DND-41 (cell line): Measurements from ENCODE around the gene GRPEL1.

Experiments used
- ATAC-seq: fragments of 200-7000 bp; cut with Tn5 transposase; 3 replicates; pipeline ENCODE4 v1.9.1; 2021; ENCODE audit warnings: low read depth; ENCODE audit not compliant: insufficient read depth
- DNase-seq: peaks from one replicate; pipeline ENCODE4 v3.0.0-alpha.2; 2020
- H2AFZ ChIP-seq: 2 replicates; pipeline ENCODE4 v1.6.0; 2012; ENCODE audit warnings: low read depth, low read length
- H3K27ac ChIP-seq: 2 replicates; pipeline ENCODE4 v1.5.1; 2012; ENCODE audit warnings: low read length, inconsistent platforms
- H3K27me3 ChIP-seq: fragments of 200-600 bp; sonication (generic); 2 replicates; pipeline ENCODE4 v1.6.0; 2012; ENCODE audit warnings: low read length, mild to moderate bottlenecking, inconsistent platforms; ENCODE audit not compliant: insufficient read depth, poor library complexity
- H3K36me3 ChIP-seq: 2 replicates; pipeline ENCODE4 v1.5.1; 2012; ENCODE audit warnings: low read length, inconsistent platforms; ENCODE audit not compliant: insufficient read depth
- H3K4me1 ChIP-seq: 2 replicates; pipeline ENCODE4 v1.5.1; 2012; ENCODE audit warnings: mild to moderate bottlenecking, low read length; ENCODE audit not compliant: insufficient read depth
- H3K4me2 ChIP-seq: 2 replicates; pipeline ENCODE4 v1.6.0; 2012; ENCODE audit warnings: mild to moderate bottlenecking, moderate library complexity, low read length, inconsistent platforms; ENCODE audit not compliant: insufficient read depth
- H3K4me3 ChIP-seq, 2 experiments: fragments of 200-600 bp in 1 of 2; shearing (Covaris generic) in 1 of 2; 2 replicates each; pipeline ENCODE4 v1.5.1; 2012 to 2016; ENCODE audit warnings: inconsistent platforms in 2 of 2, low read length in 2 of 2, mild to moderate bottlenecking in 2 of 2, low read depth in 1 of 2, moderate library complexity in 1 of 2
- H3K79me2 ChIP-seq: 2 replicates; pipeline ENCODE4 v1.6.0; 2012; ENCODE audit warnings: low read length, inconsistent platforms; ENCODE audit not compliant: insufficient read depth
- H3K9ac ChIP-seq: 2 replicates; pipeline ENCODE4 v1.6.0; 2012; ENCODE audit warnings: low read depth, mild to moderate bottlenecking, inconsistent platforms, low read length, moderate library complexity
- H3K9me3 ChIP-seq: 2 replicates; pipeline ENCODE4 v1.5.1; 2012; ENCODE audit warnings: low read length, moderate library complexity, mild to moderate bottlenecking, inconsistent platforms; ENCODE audit not compliant: insufficient read depth, severe bottlenecking
- H4K20me1 ChIP-seq: 2 replicates; pipeline ENCODE4 v1.6.0; 2012; ENCODE audit warnings: low read length; ENCODE audit not compliant: insufficient read depth
- EZH2 ChIP-seq: IDR thresholded peaks from 3 replicates; pipeline ENCODE4 v1.6.1; 2012; ENCODE audit warnings: borderline replicate concordance, low read depth, mild to moderate bottlenecking, moderate library complexity, low read length, inconsistent platforms; ENCODE audit not compliant: severe bottlenecking
- TF ChIP-seq, protein P1 (sequence below): IDR thresholded peaks from 2 replicates; pipeline ENCODE4 v1.5.1; 2012; ENCODE audit warnings: borderline replicate concordance, low read length, moderate library complexity, mild to moderate bottlenecking; ENCODE audit not compliant: poor library complexity, severe bottlenecking; ENCODE audit errors: extremely low read depth

GRPEL1 gene

DNA sequence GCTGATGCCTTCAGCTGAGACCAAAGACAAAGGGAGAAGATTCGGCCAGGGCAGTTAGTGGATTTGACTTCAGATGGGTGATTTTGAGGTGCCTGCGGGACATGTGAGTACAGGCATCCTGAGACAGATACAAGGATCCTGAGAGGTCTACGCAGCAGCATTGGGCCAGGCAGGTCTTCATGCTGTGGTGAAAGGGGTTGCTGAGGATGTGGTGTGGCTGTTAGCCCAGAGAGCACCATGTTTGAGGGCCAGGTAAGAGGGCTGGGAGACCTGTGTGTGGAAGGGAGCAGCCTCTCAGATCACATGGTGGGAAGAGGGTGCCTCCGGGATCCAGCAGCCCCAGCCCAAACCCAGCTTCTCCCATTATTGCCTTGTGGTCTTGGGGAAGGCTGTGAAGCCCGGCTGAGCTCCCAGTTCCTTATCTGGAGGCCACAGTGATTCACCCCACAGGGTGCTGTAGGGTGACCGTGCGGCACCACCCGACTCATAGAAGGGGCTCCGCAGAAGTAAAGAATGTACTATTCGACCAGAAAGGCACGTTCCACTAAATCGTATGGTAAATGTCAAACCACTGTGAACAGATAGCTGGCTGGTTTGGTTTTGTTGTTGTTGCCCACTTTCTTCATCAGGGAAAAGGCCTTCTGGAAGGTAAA, 52.4 kb downstream of the GRPEL1 start:
- no peak overlapping the region for H2AFZ ChIP-seq
- H3K4me3 ChIP-seq: no peak overlapping the region
- DNase-seq (no peak), ATAC-seq (no peak)
- H3K4me2 ChIP-seq: no peak overlapping the region
- H3K79me2 ChIP-seq: no peaks in the 10 kb centered on the region
- H4K20me1 ChIP-seq: peaks cover 3% of the 10 kb centered on the region
- no peak overlapping the region for H3K9ac ChIP-seq
- no peak overlapping the region for H3K27ac ChIP-seq
- TF ChIP-seq EZH2: no peak
- TF ChIP-seq, protein P1, sequence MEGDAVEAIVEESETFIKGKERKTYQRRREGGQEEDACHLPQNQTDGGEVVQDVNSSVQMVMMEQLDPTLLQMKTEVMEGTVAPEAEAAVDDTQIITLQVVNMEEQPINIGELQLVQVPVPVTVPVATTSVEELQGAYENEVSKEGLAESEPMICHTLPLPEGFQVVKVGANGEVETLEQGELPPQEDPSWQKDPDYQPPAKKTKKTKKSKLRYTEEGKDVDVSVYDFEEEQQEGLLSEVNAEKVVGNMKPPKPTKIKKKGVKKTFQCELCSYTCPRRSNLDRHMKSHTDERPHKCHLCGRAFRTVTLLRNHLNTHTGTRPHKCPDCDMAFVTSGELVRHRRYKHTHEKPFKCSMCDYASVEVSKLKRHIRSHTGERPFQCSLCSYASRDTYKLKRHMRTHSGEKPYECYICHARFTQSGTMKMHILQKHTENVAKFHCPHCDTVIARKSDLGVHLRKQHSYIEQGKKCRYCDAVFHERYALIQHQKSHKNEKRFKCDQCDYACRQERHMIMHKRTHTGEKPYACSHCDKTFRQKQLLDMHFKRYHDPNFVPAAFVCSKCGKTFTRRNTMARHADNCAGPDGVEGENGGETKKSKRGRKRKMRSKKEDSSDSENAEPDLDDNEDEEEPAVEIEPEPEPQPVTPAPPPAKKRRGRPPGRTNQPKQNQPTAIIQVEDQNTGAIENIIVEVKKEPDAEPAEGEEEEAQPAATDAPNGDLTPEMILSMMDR: no peak
- peaks cover 89% of the 10 kb centered on the region for H3K36me3 ChIP-seq
- H3K4me1 ChIP-seq: no peaks in the 10 kb centered on the region
- H3K9me3 ChIP-seq: no peaks in the 10 kb centered on the region
- no peaks in the 10 kb centered on the region for H3K27me3 ChIP-seq

- Histone ChIP-seq H3K9me3 (no peaks in the 10 kb centered on the region), H3K9ac (no peak overlapping the region), H3K4me1 (no peaks in the 10 kb centered on the region), H2AFZ (no peak overlapping the region), H3K4me2 (no peak overlapping the region), H3K36me3 (peaks cover 85% of the 10 kb centered on the region), H4K20me1 (peaks cover 3% of the 10 kb centered on the region), H3K27ac (no peak overlapping the region), H3K4me3 (no peak overlapping the region), H3K27me3 (no peaks in the 10 kb centered on the region), H3K79me2 (no peaks in the 10 kb centered on the region)
- no peak for DNase-seq
- TF ChIP-seq, protein P1: no peak
- no peak for TF ChIP-seq EZH2
- no peak for ATAC-seq
Observed at GRCh38 chr4:7014815-7015214, 53.0 kb downstream of the GRPEL1 start.

DNA sequence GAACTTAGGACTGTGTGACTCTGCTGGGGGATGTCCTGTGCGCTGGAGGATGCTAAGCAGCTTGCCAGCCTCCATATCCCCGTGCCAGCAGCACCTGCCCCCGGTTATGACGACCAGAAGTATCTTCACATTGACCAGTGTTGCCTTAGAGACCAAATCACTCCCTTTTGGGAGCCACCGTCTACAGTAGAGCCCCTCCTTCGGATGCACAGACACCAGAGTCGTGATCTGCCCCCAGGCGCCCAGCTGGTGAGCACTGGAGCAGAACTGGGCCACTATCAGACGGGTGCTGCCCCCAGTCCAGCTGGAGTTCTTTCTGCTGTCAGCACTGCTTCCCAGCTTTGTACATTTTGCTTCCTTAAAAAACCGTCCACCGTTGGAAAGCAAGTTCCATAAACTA, 54.7 kb downstream of the GRPEL1 start:
- Histone ChIP-seq H3K27ac (no peak overlapping the region), H3K79me2 (no peaks in the 10 kb centered on the region), H3K4me2 (no peak overlapping the region), H3K4me1 (no peaks in the 10 kb centered on the region), H2AFZ (no peak overlapping the region), H3K9ac (no peak overlapping the region), H3K27me3 (no peaks in the 10 kb centered on the region), H4K20me1 (peaks cover 3% of the 10 kb centered on the region), H3K9me3 (no peaks in the 10 kb centered on the region), H3K36me3 (peaks cover 85% of the 10 kb centered on the region), H3K4me3 (no peak overlapping the region)
- TF ChIP-seq, protein P1: no peak
- TF ChIP-seq EZH2: no peak
- DNase-seq (no peak), ATAC-seq (no peak)

DNA sequence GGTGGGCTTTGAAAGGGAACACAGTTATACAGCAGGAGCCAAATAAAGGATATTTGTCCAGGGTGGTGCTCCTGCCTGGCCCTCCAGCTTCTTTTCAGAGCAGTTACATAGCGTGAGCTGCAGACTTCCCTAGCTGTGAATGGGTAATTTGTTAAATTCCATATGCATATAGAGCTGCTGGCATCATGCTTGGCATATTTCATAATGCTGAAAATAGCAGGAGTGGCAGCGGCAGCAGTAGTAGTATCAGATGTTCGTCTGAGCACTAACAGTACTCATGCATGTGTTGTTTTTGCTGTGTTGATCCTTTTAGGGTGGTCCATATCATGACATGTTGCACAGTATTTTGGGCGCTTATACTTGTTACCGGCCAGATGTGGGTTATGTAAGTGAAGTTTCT, 58.3 kb downstream of the GRPEL1 start:
- Histone ChIP-seq H4K20me1 (peaks cover 3% of the 10 kb centered on the region; the same call in 1 of the 2 replicates), H3K27ac (no peak overlapping the region), H3K79me2 (no peaks in the 10 kb centered on the region), H3K9me3 (no peaks in the 10 kb centered on the region), H3K9ac (no peak overlapping the region), H3K4me2 (no peak overlapping the region), H3K36me3 (peaks cover 70% of the 10 kb centered on the region), H2AFZ (no peak overlapping the region), H3K4me1 (no peaks in the 10 kb centered on the region), H3K27me3 (no peaks in the 10 kb centered on the region), H3K4me3 (no peak overlapping the region)
- TF ChIP-seq, protein P1: no peak
- no peak for TF ChIP-seq EZH2
- no peak for ATAC-seq
- DNase-seq: no peak
